ENCODE measurements around the gene FHL3. TPM values are rescaled to one million over a fixed set of nuclear protein-coding genes. Genes with fewer than 3 reads are reported as not detected.
"Not testable (repeated sequence)": the region's sequence is repeated elsewhere in the genome, so short reads cannot be mapped to it uniquely, and the experiment has no call there.

Gene FHL3
- total and polyA plus RNA-seq, 8 donors, result 0.58 to 30.4 (median 19.9) TPM

- TF ChIP-seq EP300 (IDR thresholded peaks at IDR 0.05) (no peak), CTCF (IDR thresholded peaks at IDR 0.05) (no peak), POLR2A (IDR thresholded peaks at IDR 0.05) (no peak), POLR2AphosphoS5 (IDR thresholded peaks at IDR 0.05) (no peak)
- no peak overlapping the region for H3K4me3 ChIP-seq
- H3K27me3 ChIP-seq, result no peaks in the 10 kb centered on the region
- peaks cover 37 to 96% (median 94%) of the 10 kb centered on the region in 4 donors for H3K36me3 ChIP-seq
- WGBS, 5 donors, result 88 to 93% (median 91%) methylated on average over 4 of the region's 4 CpGs
- no peaks in the 10 kb centered on the region for H3K9me3 ChIP-seq
- DNase-seq, result no peak
- H3K4me1 ChIP-seq, result no peaks in the 10 kb centered on the region
- H3K27ac ChIP-seq, result no peak overlapping the region
- intact Hi-C loops (cut with DNase I; ENCODE audit: low total_unique reads), result no loop called here
Measured at GRCh38 chr1:37965301-37965700, 40.0 kb downstream of the FHL3 start.

GRCh38 chr1:37964106-37964505 is 41.2 kb downstream of the FHL3 start:
- H3K4me1 ChIP-seq; H3K4me3 ChIP-seq; H3K27me3 ChIP-seq; H3K27ac ChIP-seq; DNase-seq; intact Hi-C loops (cut with DNase I; ENCODE audit: low total_unique reads); H3K9me3 ChIP-seq: not testable (repeated sequence)
- H3K36me3 ChIP-seq, result peaks cover 45 to 99% (median 95%) of the 10 kb centered on the region in 4 donors
- 86 to 93% (median 87%) methylated on average over 12 of the region's 12 CpGs for WGBS, 5 donors

- no peaks in the 10 kb centered on the region for H3K4me1 ChIP-seq
- H3K27ac ChIP-seq, result no peak overlapping the region
- 87 to 97% (median 96%) methylated on average over 2 of the region's 2 CpGs for WGBS, 5 donors
- peaks cover 42 to 78% (median 77%) of the 10 kb centered on the region in 4 donors for H3K36me3 ChIP-seq
- no peak for DNase-seq
- no peak overlapping the region for H3K4me3 ChIP-seq
- H3K27me3 ChIP-seq, result no peaks in the 10 kb centered on the region
- H3K9me3 ChIP-seq, result no peaks in the 10 kb centered on the region
- intact Hi-C loops (cut with DNase I; ENCODE audit: low total_unique reads), result no loop called here
- no peak for TF ChIP-seq CTCF (IDR thresholded peaks at IDR 0.05)
- no peak for TF ChIP-seq EP300 (IDR thresholded peaks at IDR 0.05)
- no peak for TF ChIP-seq POLR2A (IDR thresholded peaks at IDR 0.05)
- TF ChIP-seq POLR2AphosphoS5 (IDR thresholded peaks at IDR 0.05), result no peak
Measured at GRCh38 chr1:37958690-37959089, 46.6 kb downstream of the FHL3 start.

- WGBS, 5 donors, result 55 to 68% (median 61%) methylated on average over 3 of the region's 3 CpGs
- H3K27me3 ChIP-seq, result no peaks in the 10 kb centered on the region
- H3K4me3 ChIP-seq, result no peak overlapping the region
- no peak for DNase-seq
- peaks cover 37 to 52% (median 50%) of the 10 kb centered on the region in 4 donors for H3K36me3 ChIP-seq
- H3K4me1 ChIP-seq, result no peaks in the 10 kb centered on the region
- no peak overlapping the region for H3K27ac ChIP-seq
- intact Hi-C loops (cut with DNase I; ENCODE audit: low total_unique reads), result no loop called here
- H3K9me3 ChIP-seq, result no peaks in the 10 kb centered on the region
- no peak for TF ChIP-seq EP300 (IDR thresholded peaks at IDR 0.05)
Measured at GRCh38 chr1:37955685-37956084, 49.6 kb downstream of the FHL3 start.

GRCh38 chr1:37954316-37954971 is 50.9 kb downstream of the FHL3 start:
- Histone ChIP-seq H3K9me3 (no peaks in the 10 kb centered on the region), H3K4me1 (no peaks in the 10 kb centered on the region), H3K27ac (no peak overlapping the region), H3K4me3 (no peak overlapping the region), H3K27me3 (no peaks in the 10 kb centered on the region), H3K36me3 (peaks cover 28 to 39% (median 38%) of the 10 kb centered on the region in 4 donors)
- no peak for DNase-seq
- intact Hi-C loops (cut with DNase I; ENCODE audit: low total_unique reads), result no loop called here
- no peak for TF ChIP-seq EP300 (IDR thresholded peaks at IDR 0.05)
- TF ChIP-seq POLR2A (IDR thresholded peaks at IDR 0.05), result no peak
- TF ChIP-seq CTCF (IDR thresholded peaks at IDR 0.05), result no peak
- no peak for TF ChIP-seq POLR2AphosphoS5 (IDR thresholded peaks at IDR 0.05)
- WGBS, 5 donors, result 55 to 72% (median 56%) methylated on average over 3 of the region's 3 CpGs

Data from stomach (tissue), 9 donors.